ENCODE measurements around the gene PKNOX2.

Gene PKNOX2

DNA sequence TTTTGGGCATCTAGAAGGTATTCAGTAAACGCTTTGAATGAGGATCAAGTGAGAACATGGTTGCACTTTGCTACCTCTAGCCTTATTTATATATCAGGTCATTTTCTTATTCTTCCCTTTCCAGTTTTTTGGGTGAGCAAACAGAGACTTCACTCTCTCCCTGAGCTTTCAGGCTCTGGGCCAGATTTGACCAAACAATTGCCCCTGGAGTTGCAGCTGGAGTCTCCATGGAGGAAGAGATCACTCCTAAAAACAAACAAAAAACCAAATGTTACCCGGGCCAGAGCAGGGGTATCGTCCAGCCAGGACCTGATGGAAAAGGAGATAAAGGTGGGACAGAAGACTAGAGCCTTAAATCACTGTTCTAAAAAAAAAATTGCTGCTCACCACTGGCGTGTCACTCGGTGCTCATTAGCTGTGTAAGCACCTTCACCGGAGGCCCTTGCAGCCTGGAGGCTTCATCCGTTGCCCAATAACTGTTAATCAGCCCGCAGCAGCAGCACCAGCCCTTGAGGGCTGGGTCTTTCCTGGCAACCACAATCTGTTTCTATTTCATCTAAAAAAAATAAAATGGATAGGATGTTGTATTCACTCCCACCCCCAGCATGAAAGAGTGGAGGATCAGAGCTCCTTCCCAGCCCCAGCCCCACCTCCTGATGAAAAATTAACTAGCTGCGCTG is 125.0 kb downstream of the PKNOX2 start:
- no peak for DNase-seq

GRCh38 chr11:125290263-125290662 is 125.7 kb downstream of the PKNOX2 start:
- no peak for DNase-seq

DNA sequence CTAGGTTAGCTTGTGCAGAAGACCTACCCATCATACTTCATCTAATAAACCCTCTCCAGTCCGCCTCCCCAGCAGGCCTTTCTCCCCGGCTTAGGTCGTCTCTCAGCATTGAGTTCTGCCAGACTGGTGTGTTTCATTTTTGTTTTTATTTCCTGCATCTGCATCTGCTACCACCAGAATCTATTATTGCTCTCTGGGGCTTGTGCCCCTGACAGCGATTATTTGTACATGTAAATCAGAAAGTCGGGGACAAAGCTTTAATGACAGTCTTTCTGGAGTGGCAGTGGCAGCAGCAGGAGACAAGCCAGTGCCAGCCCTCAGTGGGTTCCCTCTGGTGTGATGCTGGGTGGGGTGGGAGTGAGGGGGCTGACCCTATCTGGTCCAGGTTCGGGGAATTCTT is 127.5 kb downstream of the PKNOX2 start:
- no peak for DNase-seq

GRCh38 chr11:125293596-125293995 is 129.0 kb downstream of the PKNOX2 start:
- no peak for DNase-seq

DNA sequence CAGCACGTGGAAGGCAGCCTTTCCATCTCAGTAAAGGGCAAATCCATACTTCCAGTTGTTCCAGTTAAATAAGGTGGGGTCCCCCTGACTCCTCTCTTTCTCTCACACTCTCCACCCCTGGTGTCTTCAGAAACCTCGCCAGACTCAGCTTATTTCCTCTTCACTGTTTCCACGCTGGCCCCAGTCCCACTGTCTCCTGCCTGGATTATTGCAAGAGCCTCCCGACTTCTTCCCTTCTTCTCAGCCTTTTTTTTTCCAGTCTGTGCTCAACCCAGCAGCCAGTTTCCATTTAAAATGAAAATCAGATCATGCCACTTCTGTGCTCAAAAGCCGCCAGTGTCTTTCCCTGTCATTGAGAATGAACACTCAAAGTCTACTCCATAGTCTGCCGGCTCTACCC is 131.4 kb downstream of the PKNOX2 start:
- DNase-seq = no peak

DNA sequence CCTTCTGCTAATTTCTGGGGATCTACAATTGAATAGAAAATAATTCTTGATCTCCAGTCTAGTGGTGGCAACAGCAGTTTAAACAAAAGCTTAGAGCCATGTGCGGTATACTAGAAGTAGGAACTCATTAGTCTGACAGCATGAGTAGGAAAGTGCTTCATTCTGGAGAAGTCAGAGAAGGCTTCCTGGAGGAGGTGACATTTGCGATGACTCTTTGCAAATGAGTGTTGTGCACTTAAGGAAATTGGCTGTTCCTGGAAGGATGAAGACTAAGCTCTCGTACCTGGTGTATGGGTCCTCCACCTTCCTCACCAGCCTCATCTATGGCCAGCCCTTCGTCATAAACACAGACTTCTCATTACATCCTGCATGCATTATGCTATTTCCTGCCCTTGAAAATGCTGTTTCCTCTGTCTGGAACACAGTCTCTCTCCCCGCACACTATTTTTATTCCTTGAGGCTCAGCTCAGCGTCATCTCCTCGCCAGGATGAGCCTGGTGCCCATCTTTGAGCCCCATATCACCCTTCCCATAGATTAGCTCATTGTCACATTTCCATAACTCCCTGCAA is 132.9 kb downstream of the PKNOX2 start:
- DNase-seq = no peak

DNA sequence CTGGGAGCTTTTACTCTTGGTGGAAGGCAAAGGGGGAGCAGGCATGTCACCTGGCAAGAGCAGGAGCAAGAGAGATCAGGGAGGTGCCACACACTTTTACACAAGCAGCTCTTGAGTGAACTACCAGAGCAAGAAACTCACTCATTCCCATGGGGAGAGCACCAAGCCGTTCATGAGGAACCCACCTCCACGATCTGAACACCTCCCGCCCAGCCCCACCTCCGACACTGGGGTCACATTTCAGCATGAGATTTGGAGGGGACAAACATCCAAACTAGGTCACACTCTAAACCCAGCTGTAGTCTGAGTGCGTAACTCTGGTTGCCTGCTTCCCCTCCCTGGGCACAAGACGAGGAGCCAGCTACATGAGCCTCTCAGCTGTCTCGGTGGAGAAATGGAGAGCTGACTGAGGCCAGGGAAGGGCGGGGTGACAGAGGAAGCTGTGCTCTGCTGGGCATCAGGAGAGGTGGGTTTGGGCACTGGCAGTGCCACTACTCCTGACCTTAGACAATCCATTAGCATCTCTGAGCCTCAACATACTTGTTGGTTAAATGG is 134.6 kb downstream of the PKNOX2 start:
- no peak for DNase-seq

DNA sequence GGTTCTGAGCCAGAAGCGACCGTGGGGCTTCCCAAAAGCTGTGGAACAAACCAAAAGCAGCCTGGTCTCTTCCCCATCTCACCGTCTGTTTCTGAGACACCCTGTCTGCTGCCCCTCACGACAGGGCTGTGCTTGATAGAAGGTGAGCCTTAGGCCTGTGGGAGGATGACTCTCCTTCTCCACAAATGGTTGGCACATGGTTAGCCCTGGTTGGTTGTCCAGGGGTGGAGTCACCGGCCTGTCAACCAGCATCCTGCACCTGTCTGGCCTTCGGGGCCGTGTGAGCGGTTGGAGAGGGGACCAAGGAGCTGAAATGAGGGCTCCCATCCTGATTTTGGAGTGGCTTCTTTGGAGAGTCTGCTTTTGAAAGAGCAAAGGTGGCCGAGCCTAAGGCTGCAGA is 135.3 kb downstream of the PKNOX2 start:
- DNase-seq = no peak

GRCh38 chr11:125300791-125301218 is 136.3 kb downstream of the PKNOX2 start:
- no peak for DNase-seq

DNA sequence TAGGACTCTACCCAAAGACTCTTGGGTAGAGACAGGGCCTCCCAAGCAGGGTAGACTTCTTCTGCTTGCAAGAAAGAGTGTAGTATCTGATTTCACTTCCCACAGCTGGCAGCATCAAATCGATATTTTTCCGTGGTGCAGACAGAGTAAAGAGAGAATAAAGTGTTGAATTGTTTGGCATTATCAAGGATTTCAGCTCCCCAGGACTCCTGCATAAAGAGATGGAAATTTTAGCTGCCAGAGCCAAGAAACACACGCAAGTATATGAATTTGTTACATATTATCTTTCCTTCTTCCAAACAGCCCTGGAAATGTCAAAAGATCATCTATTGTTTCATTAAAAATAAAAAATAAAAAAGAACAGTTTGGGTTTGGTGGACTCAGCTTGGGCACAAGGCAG is 136.8 kb downstream of the PKNOX2 start:
- no peak for DNase-seq

- no peak for DNase-seq
These were observed 138.6 kb downstream of the PKNOX2 start for GRCh38 chr11:125303186-125303585.

DNA sequence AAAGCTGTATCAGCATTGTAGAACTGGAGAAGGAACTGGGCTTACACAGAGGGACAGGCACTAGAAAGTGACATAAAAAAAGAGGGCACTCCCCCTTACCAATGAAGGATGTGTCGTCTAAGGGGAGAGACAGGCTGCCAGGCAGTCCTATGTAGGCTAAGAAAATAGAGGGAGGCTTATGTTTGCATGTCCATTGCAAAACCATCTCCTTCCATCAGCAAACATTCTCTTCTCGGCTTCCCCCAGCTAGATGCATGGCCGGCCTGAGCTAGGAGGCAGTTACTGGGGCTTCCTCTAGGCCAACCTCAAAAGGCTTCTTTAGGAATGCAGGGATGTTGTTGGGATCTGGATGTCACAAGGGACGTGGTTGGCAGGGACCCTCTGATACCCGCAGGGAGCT is 139.1 kb downstream of the PKNOX2 start:
- no peak for DNase-seq

DNA sequence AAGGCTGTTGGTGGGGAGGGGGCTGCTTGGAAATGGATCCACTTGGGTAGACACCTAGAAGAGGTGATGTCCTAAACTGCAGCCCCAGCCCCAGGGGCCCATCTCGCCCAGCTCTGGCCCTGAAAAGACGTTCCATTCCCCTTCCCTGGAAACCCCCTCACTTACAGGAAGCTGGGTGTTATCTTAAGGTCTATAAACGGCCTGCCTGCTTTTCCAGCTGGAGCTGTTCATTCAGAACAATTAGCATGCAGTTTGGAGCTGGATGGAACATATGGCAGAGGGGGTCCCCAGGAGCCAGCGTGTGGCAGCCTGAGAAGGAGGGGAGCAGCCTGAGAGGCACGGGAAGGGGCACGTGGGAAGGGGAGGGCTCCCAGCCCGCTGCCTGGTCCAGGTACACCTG is 139.6 kb downstream of the PKNOX2 start:
- DNase-seq = no peak

GRCh38 chr11:125304876-125305275 is 140.3 kb downstream of the PKNOX2 start:
- no peak for DNase-seq

DNA sequence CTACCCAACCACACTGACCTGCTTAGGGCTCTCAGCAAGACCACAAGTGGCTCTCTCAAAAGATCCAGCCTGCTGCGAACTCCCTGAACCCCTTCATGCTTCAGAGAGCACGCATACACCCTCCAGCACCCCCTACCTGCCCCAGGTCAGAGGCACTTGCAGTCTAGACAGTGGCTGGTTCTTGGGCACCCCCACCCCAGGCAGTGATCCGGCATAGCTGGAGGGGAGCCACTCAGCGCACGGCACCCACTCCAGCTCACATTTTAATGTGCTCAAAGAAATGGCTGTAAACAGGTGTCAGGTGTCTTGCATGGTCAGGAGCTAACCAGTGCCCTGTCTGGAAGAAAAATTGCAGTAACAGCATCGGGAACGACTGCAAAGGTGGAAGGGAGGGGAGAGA is 140.8 kb downstream of the PKNOX2 start:
- DNase-seq = no peak

GRCh38 chr11:125306476-125306875 is 141.9 kb downstream of the PKNOX2 start:
- DNase-seq = no peak

GRCh38 chr11:125308246-125308645 is 143.7 kb downstream of the PKNOX2 start:
- DNase-seq = no peak

- no peak for DNase-seq
These were observed 147.8 kb downstream of the PKNOX2 start for GRCh38 chr11:125312391-125312790.

DNA sequence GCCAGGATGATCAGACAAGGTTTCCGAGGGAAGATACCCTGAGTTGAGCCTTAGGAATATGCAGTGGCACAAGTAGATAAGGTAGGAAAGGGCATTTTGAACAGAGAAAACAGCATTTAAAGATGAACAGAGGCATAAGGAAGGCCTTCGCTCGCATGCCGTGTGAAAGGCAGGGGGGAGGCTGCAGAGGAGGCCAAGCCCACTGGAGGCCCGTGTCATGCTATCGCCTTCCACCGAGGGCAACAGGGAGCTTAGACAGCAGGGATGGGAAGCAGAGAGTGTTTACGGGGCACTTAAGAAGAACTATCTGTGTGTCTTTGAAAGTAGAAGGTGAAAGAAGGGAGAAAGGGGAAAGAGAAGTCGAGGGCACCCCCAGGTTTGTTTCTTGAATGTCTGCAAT is 148.3 kb downstream of the PKNOX2 start:
- no peak for DNase-seq

DNA sequence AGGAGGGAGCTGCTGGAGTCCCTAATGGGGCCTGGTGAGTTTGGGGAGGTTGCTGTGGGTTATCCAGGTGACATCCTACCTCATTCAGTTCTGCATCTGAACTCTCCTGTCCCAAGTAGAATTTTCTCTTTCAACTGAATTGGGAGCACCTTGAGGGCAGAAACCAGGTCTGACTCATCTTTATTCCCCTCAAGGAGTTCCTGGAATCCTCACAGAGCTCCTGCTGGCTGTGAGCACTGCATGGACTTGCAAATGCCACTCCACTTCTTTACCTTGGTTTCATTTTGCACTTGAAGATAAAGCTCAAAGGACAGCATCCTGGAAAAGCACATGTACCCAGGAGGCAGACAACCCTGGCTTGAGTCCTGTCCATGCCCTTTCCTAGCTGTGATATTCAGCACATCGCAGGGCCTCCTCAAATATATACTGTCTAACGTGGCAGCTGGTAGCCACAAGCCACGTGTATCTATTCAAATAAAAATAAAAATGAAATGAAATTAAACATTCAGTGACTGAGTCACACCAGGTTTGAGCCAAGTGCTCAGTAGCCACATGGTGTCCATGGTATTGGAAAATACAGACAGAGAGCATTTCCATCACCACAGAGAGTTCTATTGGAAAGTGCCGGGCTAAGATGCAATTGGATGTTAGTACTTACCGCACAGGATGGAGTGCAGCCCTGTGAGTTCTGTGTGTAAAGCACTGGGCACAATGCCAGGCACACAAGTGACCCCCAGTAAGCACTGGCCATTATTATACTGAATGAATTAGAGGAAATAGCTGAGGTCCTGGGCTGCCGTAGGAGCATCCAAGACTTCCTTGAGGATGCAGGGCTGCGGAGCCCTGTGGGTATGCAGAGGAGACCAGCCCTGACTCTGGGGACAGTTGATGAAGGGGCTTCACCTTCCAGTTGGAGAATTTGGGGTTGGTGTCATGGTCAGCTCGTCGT is 149.0 kb downstream of the PKNOX2 start:
- DNase-seq = no peak

DNA sequence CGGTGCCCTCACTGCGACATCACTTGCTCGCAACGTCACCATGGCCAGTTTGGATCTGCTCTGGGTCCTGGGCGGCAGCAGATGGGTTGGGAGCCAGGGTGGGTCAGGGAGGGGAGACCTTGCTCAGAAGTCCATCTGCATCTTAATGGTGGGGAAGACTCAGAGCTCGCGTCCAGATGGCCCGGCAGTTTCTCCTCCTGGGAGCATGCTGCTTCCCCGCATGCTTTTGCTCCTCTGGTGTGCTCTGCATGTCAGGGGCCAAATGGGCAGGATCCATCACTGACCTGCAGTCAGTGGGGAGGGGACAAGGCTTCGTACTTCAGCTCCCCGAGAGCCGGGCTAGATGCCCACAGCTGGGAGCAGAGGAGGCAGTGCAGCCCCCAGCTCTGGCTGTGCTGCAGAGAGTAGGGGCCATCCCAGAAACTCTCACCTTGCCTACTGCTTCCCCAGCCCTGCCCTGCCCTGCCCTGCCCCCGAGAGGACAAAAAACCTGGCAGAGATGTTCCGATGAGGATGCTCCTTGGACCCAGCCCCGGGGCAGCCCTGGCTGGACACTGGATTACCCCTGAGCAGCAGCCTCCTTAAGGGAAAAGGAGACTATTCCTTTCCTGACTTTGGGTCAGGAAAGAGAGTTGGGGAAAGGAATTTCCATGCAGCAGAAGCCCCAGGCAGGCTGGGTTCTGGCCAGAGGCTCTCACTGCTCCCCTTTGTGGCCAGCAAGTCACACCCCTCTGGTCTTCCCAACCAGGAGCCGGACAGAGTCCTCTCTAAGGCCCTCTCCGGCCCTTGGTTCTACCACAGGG is 149.9 kb downstream of the PKNOX2 start:
- no peak for DNase-seq

DNA sequence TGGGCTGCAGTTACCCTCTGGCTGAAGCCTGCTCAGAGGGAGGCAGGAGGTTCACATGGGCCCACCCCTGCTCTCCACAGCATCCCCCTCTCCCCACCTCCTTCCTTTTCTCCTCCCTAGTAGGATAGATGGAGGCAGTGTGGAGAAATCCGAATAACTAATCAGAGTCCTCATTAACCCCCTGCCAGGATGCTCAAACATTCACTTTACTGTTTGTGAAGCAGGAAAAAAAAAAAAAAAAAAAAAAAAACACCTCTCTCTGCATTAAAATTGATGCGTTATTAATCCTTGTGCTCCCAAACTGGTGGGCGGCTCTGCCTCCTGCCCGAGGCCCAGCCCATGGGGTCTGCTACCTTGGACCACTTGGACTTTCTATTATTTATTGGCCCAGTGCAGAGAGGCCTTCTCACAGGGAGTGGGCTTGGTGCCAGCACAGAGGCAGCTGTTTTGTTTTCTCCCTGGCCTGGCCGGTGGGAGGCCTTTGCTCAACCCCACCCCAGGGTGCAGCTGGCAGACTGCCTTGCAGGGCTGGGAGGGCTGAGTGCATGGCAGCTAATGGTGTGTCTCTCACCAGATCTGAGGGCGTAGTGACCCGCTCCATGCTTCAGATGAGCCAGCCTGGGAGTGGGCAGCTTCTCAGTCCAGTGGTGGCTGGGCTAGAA is 150.7 kb downstream of the PKNOX2 start:
- no peak for DNase-seq

Data from central memory CD4-positive, alpha-beta T cell (primary cell).